Transverse colon (tissue), 4 donors: Measurements from ENCODE around the gene CRIP2. TPM values are rescaled to one million over a fixed set of nuclear protein-coding genes. Genes with fewer than 3 reads are reported as not detected.

Experiments
- DNase-seq: peaks from one replicate; pipeline ENCODE4 v3.0.0-alpha.2; 2019
- H3K27ac ChIP-seq, 4 donors: fragments of 200-600 bp; sonication (generic); 2 replicates each; pipeline ENCODE4 v1.5.1; 2016 to 2018; ENCODE audit warnings: inconsistent platforms in 4 of 4
- H3K27me3 ChIP-seq: fragments of 200-600 bp; sonication (generic); 2 replicates; pipeline ENCODE4 v1.5.1; 2017; ENCODE audit warnings: inconsistent platforms
- H3K36me3 ChIP-seq, 4 donors: fragments of 200-600 bp; sonication (generic); 2 replicates each; pipeline ENCODE4 v1.5.1; 2017 to 2019; ENCODE audit warnings: inconsistent platforms in 4 of 4
- H3K4me1 ChIP-seq, 4 donors: fragments of 200-600 bp; sonication (generic); 2 replicates each; pipeline ENCODE4 v1.5.1; 2017 to 2020; ENCODE audit warnings: inconsistent platforms in 4 of 4
- H3K4me3 ChIP-seq, 4 donors: fragments of 200-600 bp; sonication (generic); 1 replicate in 1 of 4; 2 replicates in 3 of 4; pipeline versions ENCODE4 v1.5.1 to v1.6.1; 2017 to 2019; ENCODE audit warnings: inconsistent platforms in 4 of 4
- H3K9me3 ChIP-seq, 2 donors: fragments of 200-600 bp; sonication (generic); 2 replicates each; pipeline ENCODE4 v1.5.1; 2017 to 2019; ENCODE audit warnings: inconsistent platforms in 2 of 2
- CTCF ChIP-seq, 5 experiments: fragments of 200-600 bp in 3 of 5; fragments of 450-650 bp in 2 of 5; sonication (generic) in 3 of 5; IDR thresholded peaks; 1 replicate in 2 of 5; 2 replicates in 3 of 5; pipeline ENCODE4 v1.5.1; 2016 to 2017; ENCODE audit warnings: antibody characterized with exemption in 5 of 5, inconsistent platforms in 3 of 5, mild to moderate bottlenecking in 2 of 5, moderate library complexity in 1 of 5
- EP300 ChIP-seq: sonication (generic); formaldehyde crosslinking; IDR thresholded peaks from one replicate; pipeline ENCODE4 v1.6.1; 2017; ENCODE audit warnings: antibody characterized with exemption, low read depth
- POLR2A ChIP-seq: fragments of 450-650 bp; IDR thresholded peaks from one replicate; pipeline ENCODE4 v1.6.1; 2016; ENCODE audit warnings: antibody characterized with exemption, mild to moderate bottlenecking, moderate library complexity
- POLR2AphosphoS5 ChIP-seq, 3 donors: sonication (generic); formaldehyde crosslinking; IDR thresholded peaks; one replicate each; pipeline ENCODE4 v1.6.1; 2016; ENCODE audit warnings: antibody characterized with exemption in 3 of 3
- WGBS, 2 donors: methylation state at CpG; one replicate each; pipeline ENCODE4 v1.1.5; 2018; ENCODE audit warnings: low coverage in 1 of 2; 5-methylcytosine and 5-hydroxymethylcytosine counted together
- in situ Hi-C, 4 donors: fragments of 200-750 bp; cut with MboI; loops; one replicate each; pipeline versions ENCODE4 v1.15.0 to v1.15.1; 2017; ENCODE audit warnings: low sequenced_read_pairs in 3 of 4, low pct_ligation_motif_present in 1 of 4, low pct_unique_long_range_greater_than_20kb in 1 of 4
- intact Hi-C: fragments of 100-400 bp; cut with DNase I; formaldehyde crosslinking; loops from one replicate; pipeline ENCODE4 v1.15.1; 2023; ENCODE audit warnings: low total_unique reads
- total RNA-seq, 4 donors: library from RNA; depleted of rRNA; stranded (reverse); fragments of >200 nt; gene quantifications; one replicate each; pipeline ENCODE4 v1.1.0, GENCODE V29; 2016

CRIP2 gene
- total RNA-seq, 4 donors from 2014 or later, result 11.2 to 67.3 (median 22.4) TPM

- Histone ChIP-seq H3K36me3 (no peaks in the 10 kb centered on the region), H3K4me1 (no peaks in the 10 kb centered on the region), H3K27me3 (no peaks in the 10 kb centered on the region), H3K9me3 (no peaks in the 10 kb centered on the region), H3K4me3 (no peak overlapping the region), H3K27ac (no peak overlapping the region)
- 97% methylated on average over 15 of the region's 15 CpGs; no CpG with 5 or more reads in 1 of the 2 donors for WGBS, 2 donors
- intact Hi-C loops (loop anchor here (10.0 kb wide), 1 partner anchor 66 kb away; no protein-coding TSS in a partner anchor), in situ Hi-C loops (no loop called here)
- DNase-seq, result no peak
- TF ChIP-seq CTCF (IDR thresholded peaks at IDR 0.05) (no peak), EP300 (no peak), POLR2AphosphoS5 (IDR thresholded peaks at IDR 0.05) (no peak), POLR2A (no peak)
These were observed 34.1 kb upstream of the CRIP2 start for GRCh38 chr14:105440554-105440900.

- no peak overlapping the region for H3K27ac ChIP-seq
- H3K27me3 ChIP-seq, result no peaks in the 10 kb centered on the region
- no peaks in the 10 kb centered on the region for H3K36me3 ChIP-seq
- intact Hi-C loops (loop anchor here (10.0 kb wide), 1 partner anchor 66 kb away; no protein-coding TSS in a partner anchor), in situ Hi-C loops (no loop called here)
- H3K9me3 ChIP-seq, result no peaks in the 10 kb centered on the region
- no peak overlapping the region for H3K4me3 ChIP-seq
- WGBS, 2 donors, result 94% methylated on average over 5 of the region's 9 CpGs; no CpG with 5 or more reads in 1 of the 2 donors
- no peak for DNase-seq
- TF ChIP-seq POLR2A (no peak), POLR2AphosphoS5 (IDR thresholded peaks at IDR 0.05) (no peak), CTCF (IDR thresholded peaks at IDR 0.05) (no peak), EP300 (no peak)
- H3K4me1 ChIP-seq, result no peaks in the 10 kb centered on the region
These were observed 33.6 kb upstream of the CRIP2 start for GRCh38 chr14:105440992-105441391.

GRCh38 chr14:105442125-105442524 is 32.5 kb upstream of the CRIP2 start:
- Histone ChIP-seq H3K4me1 (no peaks in the 10 kb centered on the region), H3K27me3 (no peaks in the 10 kb centered on the region), H3K36me3 (no peaks in the 10 kb centered on the region), H3K9me3 (no peaks in the 10 kb centered on the region), H3K27ac (no peak overlapping the region), H3K4me3 (no peak overlapping the region)
- in situ Hi-C loops (no loop called here), intact Hi-C loops (loop anchor here (10.0 kb wide), 1 partner anchor 67 kb away; no protein-coding TSS in a partner anchor)
- WGBS, 2 donors, result 62 to 79% methylated on average over 2 to 17 of the region's 17 CpGs
- DNase-seq, result no peak
- no peak for TF ChIP-seq EP300
- TF ChIP-seq CTCF (IDR thresholded peaks at IDR 0.05), result no peak
- TF ChIP-seq POLR2AphosphoS5 (IDR thresholded peaks at IDR 0.05), result no peak
- TF ChIP-seq POLR2A, result no peak

GRCh38 chr14:105442834-105443233 is 31.8 kb upstream of the CRIP2 start:
- WGBS, 2 donors, result 87 to 100% methylated on average over 1 to 12 of the region's 12 CpGs
- in situ Hi-C loops, result no loop called here
- H3K27me3 ChIP-seq, result no peaks in the 10 kb centered on the region
- DNase-seq, result no peak
- no peak overlapping the region for H3K4me3 ChIP-seq
- H3K36me3 ChIP-seq, result no peaks in the 10 kb centered on the region
- H3K4me1 ChIP-seq, result no peaks in the 10 kb centered on the region
- no peak for TF ChIP-seq CTCF (IDR thresholded peaks at IDR 0.05)
- no peak for TF ChIP-seq EP300
- TF ChIP-seq POLR2A, result no peak
- TF ChIP-seq POLR2AphosphoS5 (IDR thresholded peaks at IDR 0.05), result no peak
- no peaks in the 10 kb centered on the region for H3K9me3 ChIP-seq
- no peak overlapping the region for H3K27ac ChIP-seq
- intact Hi-C loops, result loop anchor here (10.0 kb wide), 1 partner anchor 68 kb away; no protein-coding TSS in a partner anchor
